Peyer's patch (tissue), 4 donors: ENCODE measurements around the gene PTPRN. TPM values are rescaled to one million over a fixed set of nuclear protein-coding genes. Genes with fewer than 3 reads are reported as not detected.
"Not testable (repeated sequence)": the region's sequence is repeated elsewhere in the genome, so short reads cannot be mapped to it uniquely, and the experiment has no call there.

Source experiments
- DNase-seq, 3 donors: peaks; one replicate each; pipeline ENCODE4 v3.0.0-alpha.2; 2017 to 2019
- H3K27ac ChIP-seq, 4 donors: fragments of 200-600 bp; sonication (generic); one replicate each; pipeline ENCODE4 v1.5.1; 2016 to 2019
- H3K27me3 ChIP-seq, 2 donors: fragments of 200-600 bp; sonication (generic); one replicate each; pipeline ENCODE4 v1.5.1; 2019
- H3K36me3 ChIP-seq, 3 donors: fragments of 200-600 bp; sonication (generic); one replicate each; pipeline ENCODE4 v1.5.1; 2016 to 2019
- H3K4me1 ChIP-seq, 4 donors: fragments of 200-600 bp; sonication (generic); one replicate each; pipeline ENCODE4 v1.5.1; 2016 to 2019
- H3K4me3 ChIP-seq, 4 donors: fragments of 200-600 bp; sonication (generic); 1 replicate in 3 of 4; 2 replicates in 1 of 4; pipeline ENCODE4 v1.5.1; 2016 to 2019; ENCODE audit warnings: mild to moderate bottlenecking in 1 of 4
- H3K9me3 ChIP-seq, 4 donors: fragments of 200-600 bp; sonication (generic); one replicate each; pipeline ENCODE4 v1.5.1; 2016 to 2019; ENCODE audit warnings: mild to moderate bottlenecking in 1 of 4
- CTCF ChIP-seq, 6 experiments: fragments of 450-650 bp in 4 of 6; fragments of 200-600 bp in 2 of 6; sonication (generic) in 1 of 6; IDR thresholded peaks; one replicate each; pipeline ENCODE4 v1.5.1; 2017 to 2019; ENCODE audit warnings: antibody characterized with exemption in 6 of 6, mild to moderate bottlenecking in 3 of 6, moderate library complexity in 1 of 6
- POLR2A ChIP-seq, 2 donors: fragments of 450-650 bp; IDR thresholded peaks; one replicate each; pipeline ENCODE4 v1.5.1; 2017; ENCODE audit warnings: antibody characterized with exemption in 2 of 2, mild to moderate bottlenecking in 2 of 2, moderate library complexity in 2 of 2
- total RNA-seq, 4 donors: library from RNA; depleted of rRNA; stranded (reverse); fragments of >200 nt; gene quantifications; one replicate each; pipeline ENCODE4 v1.1.0, GENCODE V29; 2016

Gene PTPRN
- total RNA-seq, 4 donors from 2014 or later: 0.88 to 4.9 (median 2.3) TPM; not detected in 1

- TF ChIP-seq POLR2A (IDR thresholded peaks at IDR 0.05) (no peak), CTCF (IDR thresholded peaks at IDR 0.05) (no peak)
- Histone ChIP-seq H3K27ac (no peak overlapping the region), H3K4me3 (no peak overlapping the region), H3K9me3 (no peaks in the 10 kb centered on the region), H3K4me1 (no peaks in the 10 kb centered on the region), H3K27me3 (no peaks in the 10 kb centered on the region), H3K36me3 (no peaks in the 10 kb centered on the region)
- DNase-seq: no peak
Observed at GRCh38 chr2:219325136-219325535, 15.9 kb upstream of the PTPRN start.

GRCh38 chr2:219323434-219323833 lies 14.2 kb upstream of the PTPRN start:
- Histone ChIP-seq H3K4me1 (no peaks in the 10 kb centered on the region), H3K9me3 (no peaks in the 10 kb centered on the region), H3K36me3 (no peaks in the 10 kb centered on the region), H3K27me3 (no peaks in the 10 kb centered on the region), H3K27ac (no peak overlapping the region), H3K4me3 (no peak overlapping the region)
- DNase-seq: no peak
- TF ChIP-seq CTCF (IDR thresholded peaks at IDR 0.05) (no peak), POLR2A (IDR thresholded peaks at IDR 0.05) (no peak)

- H3K27ac ChIP-seq: no peak overlapping the region
- H3K4me3 ChIP-seq: no peak overlapping the region
- no peaks in the 10 kb centered on the region for H3K9me3 ChIP-seq
- no peaks in the 10 kb centered on the region for H3K36me3 ChIP-seq
- no peaks in the 10 kb centered on the region for H3K27me3 ChIP-seq
- no peak for DNase-seq
- TF ChIP-seq CTCF (IDR thresholded peaks at IDR 0.05): no peak
- no peak for TF ChIP-seq POLR2A (IDR thresholded peaks at IDR 0.05)
- no peaks in the 10 kb centered on the region for H3K4me1 ChIP-seq
Observed at GRCh38 chr2:219314804-219315468, 5.7 kb upstream of the PTPRN start.

- H3K27ac ChIP-seq, H3K9me3 ChIP-seq, H3K4me1 ChIP-seq, H3K36me3 ChIP-seq, DNase-seq, H3K4me3 ChIP-seq: not testable (repeated sequence)
- peaks cover 0 to 15% of the 10 kb centered on the region in 2 donors for H3K27me3 ChIP-seq
Observed at GRCh38 chr2:219312683-219313263, 3.6 kb upstream of the PTPRN start.

GRCh38 chr2:219308142-219309101 lies 779 bp downstream of the PTPRN start:
- Histone ChIP-seq H3K36me3 (no peaks in the 10 kb centered on the region), H3K27me3 (peaks cover 0 to 15% of the 10 kb centered on the region in 2 donors), H3K9me3 (no peaks in the 10 kb centered on the region), H3K4me1 (no peaks in the 10 kb centered on the region), H3K27ac (no peak overlapping the region), H3K4me3 (no peak overlapping the region)
- TF ChIP-seq CTCF (IDR thresholded peaks at IDR 0.05) (no peak), POLR2A (IDR thresholded peaks at IDR 0.05) (no peak)
- peak in 1 of 3 donors; percentile 64 for DNase-seq

GRCh38 chr2:219306047-219306446 lies 3.2 kb downstream of the PTPRN start:
- H3K36me3 ChIP-seq: no peaks in the 10 kb centered on the region
- no peak overlapping the region for H3K4me3 ChIP-seq
- TF ChIP-seq CTCF (IDR thresholded peaks at IDR 0.05): no peak
- no peak overlapping the region for H3K27ac ChIP-seq
- no peaks in the 10 kb centered on the region for H3K9me3 ChIP-seq
- H3K27me3 ChIP-seq: peaks cover 0 to 15% of the 10 kb centered on the region in 2 donors
- no peaks in the 10 kb centered on the region for H3K4me1 ChIP-seq
- no peak for DNase-seq
